ENCODE data around the gene PPP6R2.

- no peak for TF ChIP-seq CTCF (IDR thresholded peaks at IDR 0.05)
- no peak for TF ChIP-seq POLR2A (IDR thresholded peaks at IDR 0.05)
These were observed 33.5 kb upstream of the PPP6R2 start for GRCh38 chr22:50309601-50309991.
